Measurements from ENCODE around the gene ABHD12B. TPM values are rescaled to one million over a fixed set of nuclear protein-coding genes. Genes with fewer than 3 reads are reported as not detected.

Gene ABHD12B, protein sequence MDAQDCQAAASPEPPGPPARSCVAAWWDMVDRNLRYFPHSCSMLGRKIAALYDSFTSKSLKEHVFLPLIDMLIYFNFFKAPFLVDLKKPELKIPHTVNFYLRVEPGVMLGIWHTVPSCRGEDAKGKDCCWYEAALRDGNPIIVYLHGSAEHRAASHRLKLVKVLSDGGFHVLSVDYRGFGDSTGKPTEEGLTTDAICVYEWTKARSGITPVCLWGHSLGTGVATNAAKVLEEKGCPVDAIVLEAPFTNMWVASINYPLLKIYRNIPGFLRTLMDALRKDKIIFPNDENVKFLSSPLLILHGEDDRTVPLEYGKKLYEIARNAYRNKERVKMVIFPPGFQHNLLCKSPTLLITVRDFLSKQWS
- not detected for total RNA-seq

DNA sequence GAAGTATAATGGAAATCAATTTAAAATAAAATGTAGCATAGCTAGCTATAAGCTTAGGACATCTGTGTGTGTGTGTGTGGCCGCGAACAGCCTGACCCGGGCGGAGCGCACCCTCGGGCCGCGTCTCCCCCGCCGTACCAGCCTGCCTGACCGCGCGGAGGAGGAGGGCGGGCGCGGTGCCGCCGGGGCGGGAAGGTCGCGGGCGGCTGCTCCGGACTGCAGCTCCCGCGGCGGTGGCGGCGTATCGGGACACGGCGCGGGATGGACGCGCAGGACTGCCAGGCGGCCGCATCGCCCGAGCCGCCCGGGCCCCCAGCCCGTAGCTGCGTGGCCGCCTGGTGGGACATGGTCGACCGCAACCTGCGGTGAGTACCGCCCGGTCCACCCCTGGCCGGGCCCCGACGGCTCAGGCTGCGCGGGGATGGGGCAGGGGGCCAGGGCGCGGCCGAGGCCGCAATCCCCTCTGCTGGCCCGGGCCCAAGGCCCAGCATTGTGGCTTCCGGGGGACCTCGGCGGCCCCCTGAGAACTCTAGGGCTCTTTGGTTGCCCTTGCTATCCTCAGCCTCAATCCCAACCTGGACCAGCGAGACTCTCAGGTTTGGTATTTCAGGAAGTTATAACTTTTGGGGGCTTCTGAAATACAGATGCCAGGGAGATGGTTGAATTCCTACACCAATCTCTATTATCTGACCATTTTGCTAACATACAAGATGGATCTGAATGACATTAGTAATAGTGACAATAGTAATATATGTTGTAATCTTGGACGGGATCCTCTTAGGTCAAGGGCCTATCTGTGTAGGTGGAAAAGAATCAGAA lies at the start of gene ABHD12B:
Gene ABHD12B, plus strand, starts transcription at position 140 of the 819 bp plus-strand sequence. Its CDS starts 122 bp downstream, at position 262.
- Mint-ChIP-seq H3K9me3 (ENCODE audit: low read depth) (no peaks in the 10 kb centered on the region), H3K36me3 (ENCODE audit: low read depth) (no peaks in the 10 kb centered on the region), H3K4me3 (no peak within 1 kb of the TSS), H3K27me3 (peaks cover 69% of the 10 kb centered on the region), H3K4me1 (peaks cover 30% of the 10 kb centered on the region), H3K27ac (no peak within 1 kb of the TSS)
- ATAC-seq: no peak
- CTCF ChIA-PET: interaction anchor here (0.7 to 3.4 kb wide), 3 partner anchors 9 to 81 kb away, joined by 3 to 20 read pairs (median 3); no protein-coding TSS in a partner anchor
- intact Hi-C loops (cut with DNase I, micrococcal nuclease): no loop called here
- DNase-seq: no peak
- POLR2A ChIA-PET: no interaction called here

DNA sequence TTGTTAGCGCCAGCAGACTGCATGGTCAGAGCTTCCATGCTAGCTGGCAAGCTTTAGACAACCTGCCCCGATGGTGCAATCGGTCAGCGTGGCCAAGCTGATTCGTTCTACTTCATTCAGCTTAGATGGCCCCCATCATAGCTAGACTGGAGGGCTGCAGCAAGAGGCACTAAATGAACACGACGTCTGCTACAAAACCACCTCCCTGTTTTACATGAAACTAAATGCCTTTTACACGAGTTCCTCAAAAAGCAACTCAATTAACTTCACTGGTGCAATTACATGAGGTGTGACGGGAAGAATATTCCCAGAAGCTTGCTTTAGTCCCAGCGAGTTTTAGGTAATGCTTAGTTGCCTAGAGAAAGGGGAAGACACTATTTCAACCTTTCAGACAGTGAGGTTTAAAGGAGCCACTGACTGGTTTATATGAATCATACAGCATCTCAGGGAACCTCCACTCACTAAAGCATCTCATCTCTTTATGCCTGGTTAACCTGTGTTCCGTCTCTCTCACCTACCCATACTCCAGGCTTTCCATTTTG lies 49.3 kb upstream of the ABHD12B start:
- Mint-ChIP-seq H3K27ac (peak overlapping the region; percentile 82), H3K4me1 (peaks cover 83% of the 10 kb centered on the region), H3K9me3 (ENCODE audit: low read depth) (no peaks in the 10 kb centered on the region), H3K36me3 (ENCODE audit: low read depth) (peaks cover 33% of the 10 kb centered on the region), H3K27me3 (no peaks in the 10 kb centered on the region), H3K4me3 (peak overlapping the region; percentile 64)
- ChIA-PET CTCF (interaction anchor here (0.7 to 3.3 kb wide), 11 partner anchors 8 to 281 kb away, joined by 3 to 21 read pairs (median 4); partner anchors contain the start of gene NIN), POLR2A (interaction anchor here (1.3 kb wide), 1 partner anchor 8 kb away, joined by 10 read pairs; the partner anchor contains the start of gene NIN)
- intact Hi-C loops (cut with DNase I, micrococcal nuclease): loop anchor here (1.0 to 10.0 kb wide), 6 partner anchors 8 to 1138 kb away; partner anchors contain the start of gene POLE2 (in 1 of the 2)
- DNase-seq (peak; percentile 29), ATAC-seq (peak; percentile 84)

DNA sequence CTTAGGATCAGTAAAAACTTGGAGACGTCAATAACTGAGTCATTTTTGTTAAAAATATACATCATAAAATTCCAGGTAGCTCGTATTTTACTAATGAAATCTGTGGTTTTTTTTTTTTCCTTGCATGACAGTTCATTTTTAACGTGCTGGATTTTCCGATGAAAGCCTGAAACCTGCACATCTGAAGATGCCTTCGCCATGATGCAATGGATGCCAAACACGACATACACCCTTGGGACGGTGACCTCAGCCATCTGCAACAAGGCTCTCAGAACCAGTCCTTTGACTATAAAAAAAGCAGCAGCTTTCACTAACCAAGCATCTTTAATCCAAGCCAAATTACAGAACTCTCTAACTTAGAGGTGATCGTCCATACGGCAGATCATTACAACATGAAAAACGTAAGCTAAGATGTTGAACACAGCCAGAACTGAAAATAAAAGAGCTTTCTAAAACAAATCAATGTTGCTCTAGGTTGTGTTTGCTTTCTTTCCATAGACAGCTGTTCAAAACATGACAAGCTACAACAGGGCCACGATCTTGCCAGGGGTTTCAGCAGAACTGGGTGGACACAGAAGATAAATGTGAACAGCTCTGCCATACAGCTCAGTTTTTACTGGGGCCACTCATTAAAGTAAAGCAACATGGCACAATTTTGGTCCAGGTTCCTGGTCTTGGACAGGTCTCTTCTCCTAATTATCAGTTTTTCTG lies 48.6 kb upstream of the ABHD12B start:
- Mint-ChIP-seq H3K27ac (peak overlapping the region; percentile 82), H3K4me1 (peaks cover 85% of the 10 kb centered on the region), H3K27me3 (no peaks in the 10 kb centered on the region), H3K4me3 (peak overlapping the region; percentile 64), H3K36me3 (ENCODE audit: low read depth) (peaks cover 34% of the 10 kb centered on the region), H3K9me3 (ENCODE audit: low read depth) (no peaks in the 10 kb centered on the region)
- ChIA-PET CTCF (interaction anchor here (0.6 to 3.3 kb wide), 11 partner anchors 7 to 282 kb away, joined by 3 to 21 read pairs (median 3); partner anchors contain the start of gene NIN), POLR2A (no interaction called here)
- ATAC-seq (peak; percentile 31), DNase-seq (peak; percentile 57)
- intact Hi-C loops (cut with DNase I, micrococcal nuclease): loop anchor here (2.0 to 10.0 kb wide), 5 partner anchors 36 to 1138 kb away; partner anchors contain the start of gene POLE2 (in 1 of the 2)

DNA sequence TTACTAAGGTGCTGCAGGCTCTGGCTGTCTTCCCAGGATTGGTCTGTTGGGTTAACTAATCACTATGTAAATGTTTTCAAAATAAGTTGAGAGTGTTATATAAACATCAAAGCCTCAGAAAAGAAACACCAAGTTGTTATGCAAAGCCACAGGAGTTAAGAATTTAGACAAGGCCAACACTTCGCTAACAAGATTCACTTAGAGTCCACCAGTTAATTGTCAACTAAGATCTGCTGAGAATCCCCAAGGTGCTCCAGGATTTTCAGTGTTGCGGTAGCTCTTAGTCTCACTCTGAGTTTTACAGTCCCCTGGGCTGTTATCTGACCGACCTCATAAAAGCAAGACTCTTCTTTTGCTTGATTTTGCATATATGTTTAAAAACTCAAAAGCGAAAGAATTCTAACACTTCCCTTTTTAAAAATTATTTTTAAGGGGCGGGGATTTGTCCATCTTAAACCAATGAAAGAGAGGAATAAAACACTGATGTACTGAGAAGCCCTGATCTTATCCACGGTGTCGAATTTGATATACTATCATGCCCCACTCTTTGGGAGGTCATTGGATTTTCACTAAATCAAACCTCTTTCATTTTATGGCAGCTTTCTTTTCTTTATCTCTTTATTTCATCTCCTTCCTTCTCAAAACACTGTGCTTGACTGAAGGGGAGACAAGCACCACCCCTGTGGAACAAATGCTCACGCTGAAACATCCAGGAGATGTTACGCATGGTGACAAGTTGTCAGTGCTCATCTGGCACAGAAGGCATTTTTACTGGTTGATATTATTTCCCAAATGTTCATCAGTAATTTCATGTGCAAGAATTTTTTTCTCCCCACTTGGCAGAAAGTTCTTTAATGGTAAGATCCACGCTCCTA lies 47.9 kb upstream of the ABHD12B start:
- DNase-seq (no peak), ATAC-seq (no peak)
- intact Hi-C loops (cut with DNase I, micrococcal nuclease): loop anchor here (2.0 to 10.0 kb wide), 5 partner anchors 37 to 1139 kb away; partner anchors contain the start of gene POLE2 (in 1 of the 2)
- ChIA-PET POLR2A (no interaction called here), CTCF (interaction anchor here (0.6 to 3.3 kb wide), 8 partner anchors 7 to 261 kb away, joined by 3 to 21 read pairs (median 4); partner anchors contain the start of gene NIN)
- peaks cover 87% of the 10 kb centered on the region for H3K4me1 Mint-ChIP-seq
- H3K27ac Mint-ChIP-seq: peak overlapping the region; percentile 82
- H3K27me3 Mint-ChIP-seq: no peaks in the 10 kb centered on the region
- H3K9me3 Mint-ChIP-seq (ENCODE audit: low read depth): no peaks in the 10 kb centered on the region
- H3K4me3 Mint-ChIP-seq: peak overlapping the region; percentile 64
- H3K36me3 Mint-ChIP-seq (ENCODE audit: low read depth): peaks cover 31% of the 10 kb centered on the region

DNA sequence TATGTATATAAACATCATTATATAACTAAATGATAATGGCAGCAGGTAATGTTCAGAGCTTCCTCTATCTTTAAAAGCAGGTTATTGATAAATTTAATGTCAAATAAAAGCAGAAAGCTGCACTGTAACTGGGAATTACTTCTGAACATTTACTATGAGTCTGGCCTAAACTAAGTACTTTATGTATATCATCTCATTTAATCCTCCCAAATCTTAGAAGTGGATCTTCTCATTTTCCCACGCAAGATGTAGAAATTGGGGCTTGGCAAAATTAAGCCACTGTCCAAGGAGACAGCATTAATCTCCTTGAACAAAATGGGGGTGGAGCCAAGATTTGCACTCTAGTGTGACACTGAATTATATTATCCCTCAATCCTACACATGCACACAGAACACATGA lies 46.5 kb upstream of the ABHD12B start:
- Mint-ChIP-seq H3K9me3 (ENCODE audit: low read depth) (no peaks in the 10 kb centered on the region), H3K27me3 (no peaks in the 10 kb centered on the region), H3K36me3 (ENCODE audit: low read depth) (peaks cover 22% of the 10 kb centered on the region), H3K4me1 (peaks cover 77% of the 10 kb centered on the region), H3K4me3 (no peak overlapping the region), H3K27ac (no peak overlapping the region)
- ChIA-PET POLR2A (no interaction called here), CTCF (interaction anchor here (0.6 to 1.4 kb wide), 2 partner anchors 32 to 296 kb away, joined by 3 to 5 read pairs; no protein-coding TSS in a partner anchor)
- no peak for ATAC-seq
- DNase-seq: no peak
- intact Hi-C loops (cut with DNase I, micrococcal nuclease): loop anchor here in 1 of 2 experiments (10.0 kb wide), 1 partner anchor 1141 kb away; the partner anchor contains the start of gene POLE2

DNA sequence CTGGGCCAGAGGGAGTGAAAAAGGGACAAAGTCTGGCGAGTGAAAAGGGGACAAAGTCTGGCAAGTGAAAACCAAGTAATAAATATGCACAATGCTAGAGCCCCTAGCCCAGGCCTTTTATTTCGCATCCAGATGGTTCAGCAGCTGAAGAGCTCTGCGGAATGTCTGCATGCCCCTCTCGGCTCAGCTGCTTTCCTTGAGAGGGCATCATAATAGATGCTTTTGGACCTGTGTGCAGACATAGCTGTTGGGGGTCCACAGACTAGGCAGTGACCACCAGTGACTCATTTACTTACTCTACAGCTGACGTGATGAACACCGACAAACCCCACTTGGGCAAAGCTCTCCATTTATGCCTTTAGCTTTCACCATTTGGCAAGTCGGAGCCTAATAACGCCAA lies 45.2 kb upstream of the ABHD12B start:
- H3K9me3 Mint-ChIP-seq (ENCODE audit: low read depth): no peaks in the 10 kb centered on the region
- POLR2A ChIA-PET: interaction anchor here (0.5 kb wide), 2 partner anchors 158 to 235 kb away, joined by 3 to 6 read pairs; no protein-coding TSS in a partner anchor
- peaks cover 66% of the 10 kb centered on the region for H3K4me1 Mint-ChIP-seq
- ATAC-seq: no peak
- H3K4me3 Mint-ChIP-seq: no peak overlapping the region
- peaks cover 11% of the 10 kb centered on the region for H3K36me3 Mint-ChIP-seq (ENCODE audit: low read depth)
- CTCF ChIA-PET: interaction anchor here (0.7 to 2.9 kb wide), 9 partner anchors 12 to 284 kb away, joined by 3 to 14 read pairs (median 3); no protein-coding TSS in a partner anchor
- H3K27ac Mint-ChIP-seq: no peak overlapping the region
- no peak for DNase-seq
- peaks cover 2% of the 10 kb centered on the region for H3K27me3 Mint-ChIP-seq
- intact Hi-C loops (cut with DNase I, micrococcal nuclease): loop anchor here in 1 of 2 experiments (10.0 kb wide), 1 partner anchor 1142 kb away; the partner anchor contains the start of gene POLE2

DNA sequence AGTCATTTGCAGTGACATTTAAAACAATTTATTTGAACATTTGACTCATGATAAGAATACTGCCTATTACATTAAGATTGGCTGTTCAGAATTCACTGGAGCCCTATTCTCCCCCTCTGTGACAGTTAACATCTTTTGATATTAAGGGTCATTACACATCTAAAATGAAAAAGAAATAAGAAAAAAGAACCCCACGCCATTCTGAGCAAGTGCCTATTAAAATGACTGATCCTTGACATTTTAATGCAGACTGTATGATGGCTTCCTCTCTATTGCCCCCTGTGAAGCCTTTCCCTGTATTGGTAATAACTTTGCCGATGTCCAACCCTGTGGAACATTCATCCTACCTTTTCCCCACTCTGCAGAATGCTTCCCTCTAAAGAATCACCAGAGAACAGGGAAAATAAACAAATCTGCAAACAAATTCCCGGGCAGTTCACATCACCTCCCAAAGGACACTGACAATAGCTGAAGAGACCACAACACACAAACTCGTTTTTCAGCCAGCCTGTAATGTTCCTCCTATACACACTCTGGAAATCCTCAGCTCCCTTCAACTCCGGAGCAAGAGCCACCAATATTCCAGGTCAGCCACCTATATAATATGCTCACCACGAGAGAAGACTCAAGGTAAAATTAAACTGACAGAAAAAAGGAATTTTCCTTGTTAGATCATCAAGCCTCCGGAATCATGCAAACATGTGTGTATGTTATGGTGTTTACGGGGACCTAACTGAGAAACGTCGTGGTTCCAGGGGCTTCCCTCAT lies 42.9 kb upstream of the ABHD12B start:
- ATAC-seq: no peak
- peaks cover 6% of the 10 kb centered on the region for H3K27me3 Mint-ChIP-seq

DNA sequence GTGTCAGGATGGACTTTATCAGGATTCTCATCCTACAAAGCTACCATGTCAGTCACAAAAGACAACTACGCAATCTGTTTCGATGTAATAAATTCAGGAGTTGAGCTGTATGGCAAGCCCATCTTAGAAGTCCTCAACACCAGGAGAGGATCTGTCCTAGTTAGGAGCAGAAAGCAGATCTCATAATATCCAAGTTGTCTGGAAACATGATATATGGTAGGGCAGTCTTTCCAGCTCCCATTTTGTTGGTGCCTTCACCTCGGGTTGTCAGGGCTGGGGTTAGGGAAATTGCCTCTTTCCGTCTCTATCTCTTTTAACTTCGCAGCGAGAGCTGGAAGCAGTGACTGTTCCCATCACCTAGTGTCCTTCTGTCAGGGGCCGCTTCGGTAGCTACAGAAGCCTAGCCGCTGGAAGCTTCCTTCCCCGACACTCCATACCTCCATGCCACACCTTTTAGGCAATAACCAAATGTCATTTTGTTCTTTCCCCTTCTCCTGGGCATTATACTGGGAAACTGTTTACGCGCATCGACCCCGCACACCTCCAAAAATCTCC lies 42.3 kb upstream of the ABHD12B start:
- DNase-seq (no peak), ATAC-seq (peak; percentile 0)
- H3K27me3 Mint-ChIP-seq: peaks cover 6% of the 10 kb centered on the region
- H3K36me3 Mint-ChIP-seq (ENCODE audit: low read depth): peaks cover 9% of the 10 kb centered on the region
- intact Hi-C loops (cut with DNase I, micrococcal nuclease): loop anchor here (1.0 to 10.0 kb wide), 10 partner anchors 7 to 1209 kb away; partner anchors contain the start of genes DMAC2L (in 1 of the 2), FRMD6 (in 1 of the 2), GNG2 (in 1 of the 2) and KLHDC2 (in 1 of the 2)
- no peaks in the 10 kb centered on the region for H3K9me3 Mint-ChIP-seq (ENCODE audit: low read depth)
- ChIA-PET CTCF (interaction anchor here (0.6 to 3.9 kb wide), 12 partner anchors 7 to 1178 kb away, joined by 3 to 21 read pairs (median 4); no protein-coding TSS in a partner anchor), POLR2A (interaction anchor here (0.7 to 2.5 kb wide), 4 partner anchors 8 to 715 kb away, joined by 3 to 10 read pairs (median 4); no protein-coding TSS in a partner anchor)
- peak overlapping the region; percentile 77 for H3K27ac Mint-ChIP-seq
- H3K4me1 Mint-ChIP-seq: peaks cover 56% of the 10 kb centered on the region
- peak overlapping the region; percentile 91 for H3K4me3 Mint-ChIP-seq

More for the DNA sequence above, 42.9 kb upstream of the ABHD12B start:
- Mint-ChIP-seq H3K4me3 (peak overlapping the region; percentile 91), H3K9me3 (ENCODE audit: low read depth) (no peaks in the 10 kb centered on the region), H3K36me3 (ENCODE audit: low read depth) (peaks cover 9% of the 10 kb centered on the region), H3K4me1 (peaks cover 58% of the 10 kb centered on the region), H3K27ac (peak overlapping the region; percentile 55)
- DNase-seq: no peak
- ChIA-PET POLR2A (interaction anchor here (0.7 to 2.5 kb wide), 3 partner anchors 7 to 44 kb away, joined by 3 to 10 read pairs (median 4); no protein-coding TSS in a partner anchor), CTCF (interaction anchor here (0.6 to 3.9 kb wide), 13 partner anchors 7 to 70 kb away, joined by 3 to 21 read pairs (median 5); no protein-coding TSS in a partner anchor)
- intact Hi-C loops (cut with DNase I, micrococcal nuclease): loop anchor here in 1 of 2 experiments (10.0 kb wide), 1 partner anchor 1144 kb away; the partner anchor contains the start of gene POLE2

Measured in activated CD4-positive, alpha-beta T cell treated with anti-CD3 and anti-CD28 coated beads for 36 hours (primary cell).